Ammon's horn (tissue), 1 donor: ENCODE data around the gene RBKS.
"Not testable (repeated sequence)": the region's sequence is repeated elsewhere in the genome, so short reads cannot be mapped to it uniquely, and the experiment has no call there.

ENCODE experiments used
- DNase-seq: peaks from one replicate; pipeline ENCODE4 v3.0.0-alpha.2; 2016; ENCODE audit warnings: low spot score

Gene RBKS

DNA sequence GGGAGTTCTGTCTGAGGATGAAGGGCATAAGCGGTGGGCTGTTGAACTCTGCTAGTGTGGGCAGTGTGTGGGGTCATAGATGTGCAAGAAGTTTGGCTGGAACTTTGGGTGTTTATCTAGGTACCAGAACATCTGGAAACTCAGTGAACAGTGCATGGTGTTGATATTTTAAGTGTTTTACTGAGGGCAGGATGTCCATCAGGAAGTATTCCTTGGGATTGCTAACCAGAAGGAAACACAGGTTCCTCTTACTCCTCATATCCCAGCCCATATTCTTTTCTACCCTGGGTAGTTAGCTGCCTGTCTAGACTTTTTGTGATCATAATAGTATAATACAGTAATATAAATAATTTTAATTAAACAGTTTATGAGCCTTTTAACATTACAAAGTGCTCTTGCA is 15.9 kb upstream of the RBKS start:
- DNase-seq: no peak

DNA sequence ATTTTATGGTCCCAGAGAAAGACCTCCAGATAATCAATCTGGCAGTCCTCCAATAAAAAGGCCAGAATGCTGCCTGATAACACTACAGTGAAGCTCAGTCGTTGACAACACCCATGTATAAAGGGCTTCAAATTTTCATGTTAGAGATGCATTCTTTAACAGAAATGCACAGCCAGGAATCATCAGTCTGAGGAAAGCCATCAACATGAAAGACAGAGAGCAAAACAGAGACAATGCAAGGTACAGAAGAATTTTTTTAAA is 14.1 kb upstream of the RBKS start:
- no peak for DNase-seq

DNA sequence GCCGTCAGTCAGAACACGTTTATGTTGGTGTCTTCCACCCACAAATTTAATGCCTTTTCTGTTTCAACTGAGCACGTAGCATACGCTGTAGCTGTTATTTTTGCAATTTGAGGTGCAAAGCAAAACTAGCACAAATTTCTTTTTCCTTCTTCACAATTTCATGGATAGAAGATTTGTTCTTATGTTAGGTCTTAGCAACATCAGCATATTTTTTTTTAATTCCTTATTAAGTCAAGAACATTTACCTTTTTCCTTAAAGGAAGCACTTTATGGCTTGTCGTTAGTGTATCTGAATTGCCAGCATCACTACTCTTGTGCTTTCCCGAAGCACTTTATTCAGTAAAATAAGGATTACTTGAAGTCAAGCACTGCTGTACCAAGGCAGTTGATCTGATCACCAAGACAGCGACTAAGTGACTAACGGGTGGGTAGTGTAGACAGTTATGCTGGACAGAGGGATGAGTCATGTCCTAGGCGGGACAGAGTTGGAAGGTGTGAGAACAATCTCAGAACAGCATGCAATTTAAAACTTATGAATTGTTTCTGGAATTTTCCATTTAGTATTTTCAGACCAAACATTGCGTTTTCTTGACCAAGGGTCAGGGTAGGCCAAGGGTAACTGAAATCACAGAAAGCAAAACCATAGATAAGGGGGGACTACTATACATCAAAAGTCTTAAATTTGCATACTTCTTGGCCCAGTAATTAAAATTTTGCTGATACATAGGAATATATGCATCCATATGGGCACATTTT is 13.6 kb upstream of the RBKS start:
- DNase-seq: no peak

- no peak for DNase-seq
These were observed 12.8 kb upstream of the RBKS start for GRCh38 chr2:27903018-27903417.

- no peak for DNase-seq
These were observed 11.9 kb upstream of the RBKS start for GRCh38 chr2:27902098-27902497.

DNA sequence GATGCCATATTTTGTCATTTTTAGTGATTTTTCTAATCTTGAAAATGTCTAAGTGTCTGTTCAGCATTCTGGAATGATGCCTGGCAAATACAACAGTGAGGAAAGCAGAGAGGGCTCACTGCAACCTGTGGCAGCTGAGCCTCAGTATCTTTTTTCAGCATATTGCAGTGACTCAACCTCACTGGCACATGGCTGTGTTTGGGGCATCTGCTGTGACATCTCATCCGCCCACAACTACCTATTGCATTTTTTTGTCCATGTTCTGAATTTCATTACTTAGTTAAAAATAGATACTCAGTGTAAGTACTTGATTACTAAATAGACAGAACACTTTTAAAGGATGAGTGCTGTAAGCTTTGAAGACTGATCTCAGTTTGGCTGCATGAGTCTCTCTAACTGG is 11.0 kb upstream of the RBKS start:
- DNase-seq: peak; percentile 72

GRCh38 chr2:27897717-27898116 is 7.5 kb upstream of the RBKS start:
- no peak for DNase-seq

- DNase-seq: no peak
These were observed 2.8 kb upstream of the RBKS start for GRCh38 chr2:27893006-27893405.

GRCh38 chr2:27891673-27892105 is 1.5 kb upstream of the RBKS start:
- DNase-seq: no peak

GRCh38 chr2:27890924-27891672 is 911 bp upstream of the RBKS start:
- peak; percentile 67 for DNase-seq

DNA sequence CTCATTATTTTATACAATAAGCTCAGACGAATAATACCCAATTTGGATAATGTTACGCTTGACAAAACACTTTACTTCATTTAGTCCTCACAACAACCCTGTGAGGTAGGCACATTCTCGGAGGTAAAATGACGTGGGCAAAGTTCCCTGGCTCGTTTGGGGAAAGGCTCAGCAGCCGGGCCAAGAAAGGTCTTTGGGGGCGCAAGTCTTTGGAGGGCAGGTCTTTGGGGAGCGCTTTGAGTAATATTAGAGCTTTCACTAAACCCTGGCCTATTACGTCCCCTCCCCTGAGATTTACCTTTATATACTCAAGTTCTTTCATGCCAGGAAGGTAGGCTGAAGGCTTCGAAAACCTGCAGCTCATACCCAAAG is 427 bp downstream of the RBKS start:
- no peak for DNase-seq

DNA sequence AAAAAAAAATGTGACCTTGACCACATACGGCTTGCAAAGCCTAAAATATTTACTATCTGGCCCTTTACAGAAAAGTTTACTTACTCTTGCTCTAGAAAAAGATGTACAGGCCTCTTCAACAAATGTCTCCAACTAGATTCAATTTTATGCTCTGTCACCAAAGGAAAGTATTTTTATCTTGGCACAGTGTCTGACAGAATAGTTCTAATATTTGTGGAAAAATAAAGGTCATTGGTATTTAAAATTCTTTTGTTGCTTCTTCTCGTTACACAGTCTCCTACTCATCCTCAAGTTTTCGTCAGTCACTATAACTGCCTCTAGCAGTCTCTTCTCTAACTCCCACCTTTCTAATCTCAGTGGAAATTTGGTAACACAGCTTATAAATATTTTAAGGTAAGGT is 1.4 kb downstream of the RBKS start:
- no peak for DNase-seq

DNA sequence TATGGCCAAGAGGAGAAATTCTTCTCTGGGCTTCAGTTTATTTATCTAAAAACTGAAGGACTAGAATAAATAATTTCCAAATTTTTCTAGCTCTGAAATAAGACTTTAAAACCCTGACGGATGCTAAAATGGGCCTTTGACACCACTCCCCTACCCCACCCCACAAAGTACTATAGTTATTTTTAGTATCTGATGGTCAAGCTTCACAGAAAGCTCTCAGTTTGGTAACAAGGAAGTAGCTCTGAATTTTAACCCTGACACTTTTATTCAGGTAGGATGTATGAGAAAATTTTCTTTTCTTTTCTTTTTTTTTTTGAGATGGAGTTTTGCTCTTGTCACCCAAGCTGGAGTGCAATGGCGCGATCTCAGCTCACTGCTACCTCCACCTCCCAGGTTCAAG is 2.4 kb downstream of the RBKS start:
- DNase-seq: no peak

- no peak for DNase-seq
These were observed 3.1 kb downstream of the RBKS start for GRCh38 chr2:27887111-27887510.

DNA sequence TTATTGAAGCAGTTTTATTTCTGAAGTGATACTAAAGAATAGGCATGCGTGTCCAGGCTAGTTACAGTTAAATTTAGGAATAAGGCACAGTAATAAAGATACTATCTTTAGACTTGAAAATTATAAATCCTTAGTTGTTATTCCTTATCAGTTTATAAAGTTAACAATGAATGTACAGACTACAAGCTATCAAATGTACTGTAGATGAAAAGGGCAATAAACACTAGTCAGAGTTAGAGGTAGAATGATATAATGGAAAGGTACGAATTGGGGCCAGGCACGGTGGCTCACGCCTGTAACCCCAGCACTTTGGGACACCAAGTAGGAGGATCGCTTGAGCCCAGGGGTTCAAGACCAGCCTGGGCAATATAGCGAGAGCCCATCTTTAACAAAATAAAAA is 3.9 kb downstream of the RBKS start:
- no peak for DNase-seq

- no peak for DNase-seq
These were observed 4.5 kb downstream of the RBKS start for GRCh38 chr2:27885661-27886060.

GRCh38 chr2:27885234-27885633 is 5.0 kb downstream of the RBKS start:
- DNase-seq: no peak

- DNase-seq: no peak
These were observed 5.6 kb downstream of the RBKS start for GRCh38 chr2:27884601-27885000.

GRCh38 chr2:27882584-27882922 is 7.6 kb downstream of the RBKS start:
- DNase-seq: not testable (repeated sequence)

DNA sequence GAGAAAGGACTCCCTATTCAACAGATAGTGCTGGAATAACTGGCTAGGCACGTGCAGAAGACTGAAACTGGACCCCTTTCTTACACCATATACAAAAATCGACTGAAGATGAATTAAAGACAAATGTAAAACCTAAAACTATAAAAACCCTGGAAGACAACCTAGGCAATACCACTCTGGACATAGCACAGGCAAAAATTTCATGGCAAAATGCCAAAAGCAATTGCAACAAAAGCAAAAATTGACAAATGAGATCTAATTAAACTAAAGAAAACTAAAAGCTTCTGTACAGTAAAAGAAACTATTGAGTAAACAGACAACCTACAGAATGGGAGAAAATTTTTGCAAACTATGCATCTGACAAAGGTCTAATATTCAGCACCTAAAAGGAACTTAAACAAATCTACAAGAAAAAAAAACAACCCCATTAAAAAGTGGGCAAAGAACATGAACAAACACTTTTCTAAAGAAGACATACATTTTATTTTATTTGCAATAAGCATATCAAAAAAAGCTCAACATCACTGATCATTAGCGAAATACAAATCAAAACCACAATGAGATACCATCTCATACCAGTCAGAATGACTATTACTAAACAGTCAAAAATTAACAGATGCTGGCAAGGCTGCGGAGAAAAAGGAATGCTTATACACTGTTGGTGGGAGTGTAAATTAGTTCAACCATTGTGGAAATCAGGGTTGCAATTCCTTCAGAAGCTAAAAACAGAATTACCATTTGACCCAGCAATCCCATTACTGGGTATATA is 8.2 kb downstream of the RBKS start:
- not testable (repeated sequence) for DNase-seq

DNA sequence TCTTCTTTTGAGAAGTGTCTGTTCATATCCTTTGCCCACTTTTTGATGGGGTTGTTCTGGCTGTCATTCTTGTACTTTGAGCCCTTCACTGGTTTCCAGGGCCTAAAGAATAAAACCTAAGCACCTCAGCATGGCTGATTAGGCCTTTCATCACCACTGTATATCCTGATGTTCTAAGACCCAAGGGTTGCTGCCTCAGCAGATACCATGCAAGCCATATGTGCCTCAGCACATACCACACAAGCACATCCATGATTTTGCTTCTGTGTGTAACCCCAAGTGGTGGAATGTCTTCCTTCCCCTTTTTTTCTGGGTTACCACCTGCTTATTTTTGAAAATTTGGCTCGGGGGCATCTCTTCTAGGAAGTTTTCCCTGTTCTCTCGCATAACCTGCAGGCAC is 11.4 kb downstream of the RBKS start:
- DNase-seq: no peak

DNA sequence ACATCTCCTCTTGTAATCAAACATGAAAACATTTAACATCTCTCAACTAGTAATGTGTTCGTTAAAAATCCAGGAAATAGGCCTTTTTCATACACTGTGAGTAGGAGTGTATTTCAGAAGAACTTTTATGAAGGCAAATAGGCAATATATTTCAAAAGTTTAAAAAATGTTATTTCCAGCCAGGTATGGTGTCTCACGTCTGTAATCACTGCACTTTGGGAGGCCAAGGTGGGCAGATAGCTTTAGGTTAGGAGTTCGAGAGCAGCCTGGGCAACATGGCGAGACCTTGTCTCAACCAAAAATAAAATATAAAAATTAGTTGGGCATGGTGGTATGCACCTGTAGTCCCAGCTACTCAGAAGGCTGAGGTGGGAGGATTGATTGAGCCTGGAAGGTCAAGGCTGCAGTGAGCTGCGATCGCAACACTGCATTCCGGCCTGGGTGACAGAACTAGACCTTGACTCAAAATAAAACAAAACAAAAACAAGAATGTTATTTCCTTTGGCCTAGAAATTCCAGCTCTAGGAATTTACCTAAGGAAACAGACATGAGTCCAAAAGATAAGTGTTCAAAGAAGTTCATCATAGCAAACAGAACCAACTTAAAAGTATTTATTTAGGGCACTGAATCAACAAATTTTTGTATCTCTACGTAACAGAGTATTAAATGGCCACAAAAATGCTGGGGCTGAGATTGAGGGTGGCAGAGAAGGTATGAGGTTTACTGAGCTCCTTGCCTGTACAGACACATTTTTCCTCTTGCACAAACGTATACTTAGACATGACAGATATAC is 14.9 kb downstream of the RBKS start:
- DNase-seq: no peak

DNA sequence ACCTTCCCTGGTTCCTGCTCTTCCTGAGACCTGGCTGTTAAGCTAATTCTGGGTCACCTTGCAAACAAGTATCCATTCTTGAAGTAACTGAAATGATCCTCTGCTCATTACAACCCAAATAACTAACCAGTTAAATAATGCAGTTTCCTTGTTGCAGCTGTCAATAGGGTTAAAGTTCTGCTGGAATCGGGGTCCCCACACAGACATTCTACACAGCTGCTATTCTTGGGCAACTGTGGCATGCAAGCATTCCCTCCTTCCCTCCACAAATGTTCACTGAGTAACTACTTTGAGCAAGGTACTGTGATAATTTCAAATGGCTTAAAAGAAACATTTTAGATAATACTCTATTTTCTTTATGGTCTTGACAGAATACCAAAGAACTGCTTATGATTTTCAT is 17.1 kb downstream of the RBKS start:
- DNase-seq: no peak
